Thyroid gland (tissue), 4 donors: ENCODE data around the gene STK24. TPM values are rescaled to one million over a fixed set of nuclear protein-coding genes. Genes with fewer than 3 reads are reported as not detected.

Experiments used
- DNase-seq, 2 donors: peaks; one replicate each; pipeline ENCODE4 v3.0.0-alpha.2; 2019
- H3K27ac ChIP-seq, 3 donors: fragments of 200-600 bp; sonication (generic); 1 replicate in 2 of 3; 2 replicates in 1 of 3; pipeline ENCODE4 v1.5.1; 2016 to 2019; ENCODE audit warnings: mild to moderate bottlenecking in 1 of 3, moderate library complexity in 1 of 3
- H3K27me3 ChIP-seq: fragments of 200-600 bp; sonication (generic); one replicate; pipeline ENCODE4 v1.5.1; 2019
- H3K36me3 ChIP-seq, 2 donors: fragments of 200-600 bp; sonication (generic); one replicate each; pipeline ENCODE4 v1.5.1; 2016 to 2019
- H3K4me1 ChIP-seq, 2 donors: fragments of 200-600 bp; sonication (generic); one replicate each; pipeline ENCODE4 v1.5.1; 2017 to 2019
- H3K4me3 ChIP-seq, 3 donors: fragments of 200-600 bp; sonication (generic); replicated peaks in 1 of 3; 1 replicate in 2 of 3; 2 replicates in 1 of 3; pipeline ENCODE4 v1.5.1; 2016; ENCODE audit warnings: mild to moderate bottlenecking in 1 of 3
- H3K9me3 ChIP-seq: fragments of 200-600 bp; sonication (generic); one replicate; pipeline ENCODE4 v1.5.1; 2017
- CTCF ChIP-seq, 6 experiments: fragments of 200-600 bp in 3 of 6; fragments of 450-650 bp in 3 of 6; sonication (generic) in 3 of 6; IDR thresholded peaks; one replicate each; pipeline ENCODE4 v1.5.1; 2016 to 2019; ENCODE audit warnings: antibody characterized with exemption in 6 of 6, mild to moderate bottlenecking in 2 of 6, inconsistent platforms in 1 of 6, moderate library complexity in 1 of 6
- POLR2A ChIP-seq, 2 donors: fragments of 450-650 bp; IDR thresholded peaks; one replicate each; pipeline ENCODE4 v1.6.1; 2017; ENCODE audit warnings: antibody characterized with exemption in 2 of 2, mild to moderate bottlenecking in 2 of 2, moderate library complexity in 1 of 2
- WGBS, 2 donors: methylation state at CpG; one replicate each; pipeline ENCODE4 v1.1.5; 2017; 5-methylcytosine and 5-hydroxymethylcytosine counted together
- intact Hi-C: fragments of 100-400 bp; cut with DNase I; formaldehyde crosslinking; loops from one replicate; pipeline ENCODE4 v1.15.1; 2023
- total RNA-seq, 4 donors: library from RNA; depleted of rRNA; stranded (reverse); fragments of >200 nt; gene quantifications; one replicate each; pipeline ENCODE4 v1.2.3, GENCODE V29; 2016

STK24 gene
- total RNA-seq, 4 donors from 2014 or later: 74.5 to 102 (median 90.7) TPM

DNA sequence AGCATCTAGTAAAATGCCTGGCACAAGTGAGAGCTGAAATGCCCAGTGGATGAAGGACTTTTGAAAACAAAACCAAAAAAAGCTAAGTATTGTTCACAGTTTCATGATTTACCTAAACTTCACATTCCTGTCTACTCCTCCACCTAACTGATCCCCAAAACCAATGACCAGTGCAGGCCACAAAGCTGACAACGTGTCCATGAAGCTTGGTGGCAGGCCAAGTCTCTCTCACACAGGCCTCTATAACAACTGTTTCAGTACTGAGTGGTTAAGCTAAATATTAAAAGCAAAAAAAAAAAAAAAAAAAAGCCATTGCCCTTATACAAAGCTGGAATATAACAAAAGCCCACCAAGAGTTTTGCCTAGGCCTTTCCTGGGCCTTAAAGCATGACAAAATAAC, 36.4 kb downstream of the STK24 start:
- intact Hi-C loops: no loop called here
- Histone ChIP-seq H3K4me1 (peaks cover 70 to 86% of the 10 kb centered on the region in 2 donors), H3K36me3 (no peaks in the 10 kb centered on the region), H3K9me3 (no peaks in the 10 kb centered on the region), H3K27me3 (no peaks in the 10 kb centered on the region), H3K4me3 (no peak overlapping the region), H3K27ac (peak overlapping the region; percentile 79 to 92 (median 84))
- peak in 1 of 2 donors; percentile 41 for TF ChIP-seq POLR2A (IDR thresholded peaks at IDR 0.05)
- no peak for TF ChIP-seq CTCF (IDR thresholded peaks at IDR 0.05)
- 9 to 22% methylated on average over 1 of the region's 1 CpG for WGBS, 2 donors
- peak; percentile 93 for DNase-seq

DNA sequence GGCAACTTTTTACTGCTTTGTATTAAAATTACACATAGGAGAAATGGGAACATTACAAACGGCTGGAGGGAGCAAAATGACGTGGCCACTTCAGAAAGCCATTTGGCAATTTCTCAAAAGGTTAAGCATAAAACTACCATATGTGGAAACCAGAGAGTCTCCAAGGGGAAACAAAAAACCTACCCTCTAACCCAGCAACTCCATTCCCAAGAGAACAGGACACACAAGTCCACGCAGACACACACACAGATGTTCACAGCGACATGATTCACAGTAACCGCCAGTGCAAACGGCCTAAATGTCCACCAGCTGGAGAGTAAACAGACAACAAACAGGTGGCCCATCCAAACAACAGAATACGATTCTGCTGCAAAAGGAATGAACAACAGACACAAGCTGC, 37.2 kb downstream of the STK24 start:
- intact Hi-C loops: no loop called here

DNA sequence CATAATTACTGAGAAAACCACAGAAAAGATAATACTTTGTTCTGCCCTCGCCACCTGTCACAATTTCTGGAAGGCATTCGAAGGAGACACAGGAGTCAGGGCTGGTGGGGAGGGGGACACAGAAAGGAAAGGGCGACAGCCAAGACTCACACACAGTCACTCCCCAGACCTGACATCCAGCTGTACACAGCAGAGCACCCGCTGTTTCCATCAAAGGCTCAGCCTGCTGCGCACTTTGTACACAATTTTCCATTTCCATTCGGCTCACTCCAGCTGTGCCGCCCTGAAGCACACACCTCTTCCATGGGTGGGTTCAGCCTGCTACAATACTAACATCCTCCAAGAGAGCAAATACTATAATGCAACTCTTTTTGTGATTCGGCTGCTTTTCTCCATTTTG, 38.0 kb downstream of the STK24 start:
- WGBS, 2 donors: 92 to 98% methylated on average over 8 of the region's 8 CpGs
- peaks cover 78 to 94% of the 10 kb centered on the region in 2 donors for H3K4me1 ChIP-seq
- TF ChIP-seq POLR2A (IDR thresholded peaks at IDR 0.05) (no peak), CTCF (IDR thresholded peaks at IDR 0.05) (no peak)
- no peaks in the 10 kb centered on the region for H3K27me3 ChIP-seq
- no peaks in the 10 kb centered on the region for H3K9me3 ChIP-seq
- intact Hi-C loops: no loop called here
- no peak for DNase-seq
- no peaks in the 10 kb centered on the region for H3K36me3 ChIP-seq
- peak overlapping the region; percentile 2 to 92 (median 84) for H3K27ac ChIP-seq
- no peak overlapping the region for H3K4me3 ChIP-seq

More for the DNA sequence above, 37.2 kb downstream of the STK24 start:
- no peak for TF ChIP-seq CTCF (IDR thresholded peaks at IDR 0.05)
- WGBS, 2 donors: 85 to 86% methylated on average over 7 of the region's 7 CpGs
- no peak overlapping the region for H3K4me3 ChIP-seq
- H3K4me1 ChIP-seq: peaks cover 76 to 92% of the 10 kb centered on the region in 2 donors
- no peaks in the 10 kb centered on the region for H3K36me3 ChIP-seq
- H3K27ac ChIP-seq: peak overlapping the region; percentile 79 to 92 (median 84)
- no peaks in the 10 kb centered on the region for H3K9me3 ChIP-seq
- H3K27me3 ChIP-seq: no peaks in the 10 kb centered on the region
- no peak for DNase-seq

DNA sequence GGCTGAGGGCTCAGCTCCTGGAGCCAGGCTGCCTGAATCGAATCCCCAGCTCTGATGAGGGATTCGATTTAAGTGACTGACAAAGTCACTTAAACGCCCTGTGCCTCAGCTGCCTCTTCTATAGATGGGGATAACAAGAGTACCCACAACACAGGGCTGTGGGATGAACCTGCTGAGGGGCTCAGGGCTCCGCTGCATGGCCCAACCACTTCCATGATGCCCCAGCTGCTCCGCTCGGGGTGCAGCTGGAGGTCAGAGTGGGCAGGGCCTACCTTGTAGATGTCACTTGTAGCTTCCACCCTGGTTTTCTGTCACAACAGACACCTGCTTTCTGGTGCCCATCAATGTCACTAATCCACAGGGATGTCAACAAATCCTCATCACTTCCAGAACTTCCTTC, 39.2 kb downstream of the STK24 start:
- no peak for DNase-seq
- intact Hi-C loops: no loop called here
- H3K27me3 ChIP-seq: no peaks in the 10 kb centered on the region
- H3K4me3 ChIP-seq: no peak overlapping the region
- TF ChIP-seq POLR2A (IDR thresholded peaks at IDR 0.05) (no peak), CTCF (IDR thresholded peaks at IDR 0.05) (no peak)
- H3K27ac ChIP-seq: peak overlapping the region in 1 of 3 donors; percentile 92
- 95 to 100% methylated on average over 4 to 6 of the region's 6 CpGs for WGBS, 2 donors
- H3K9me3 ChIP-seq: no peaks in the 10 kb centered on the region
- no peaks in the 10 kb centered on the region for H3K36me3 ChIP-seq
- H3K4me1 ChIP-seq: peaks cover 75 to 94% of the 10 kb centered on the region in 2 donors

- H3K4me1 ChIP-seq: peaks cover 70 to 90% of the 10 kb centered on the region in 2 donors
- H3K9me3 ChIP-seq: no peaks in the 10 kb centered on the region
- 88 to 95% methylated on average over 8 to 14 of the region's 14 CpGs for WGBS, 2 donors
- intact Hi-C loops: no loop called here
- TF ChIP-seq POLR2A (IDR thresholded peaks at IDR 0.05) (no peak), CTCF (IDR thresholded peaks at IDR 0.05) (no peak)
- H3K27me3 ChIP-seq: no peaks in the 10 kb centered on the region
- no peak overlapping the region for H3K4me3 ChIP-seq
- H3K36me3 ChIP-seq: no peaks in the 10 kb centered on the region
- DNase-seq: no peak
- peak overlapping the region in 2 of 3 donors; percentile 22 to 92 for H3K27ac ChIP-seq
These were observed 39.6 kb downstream of the STK24 start for GRCh38 chr13:98537306-98537705.
